ENCODE data around the gene MTHFD2L. TPM values are rescaled to one million over a fixed set of nuclear protein-coding genes. Genes with fewer than 3 reads are reported as not detected.

Gene MTHFD2L
- polyA plus RNA-seq, 1 donor from 2014 or later: 43.5 TPM

- H3K79me2 ChIP-seq (replicated peaks; ENCODE audit: insufficient read depth, low read length): no peaks in the 10 kb centered on the region
- no peak overlapping the region for H2AFZ ChIP-seq (ENCODE audit: low read depth, low read length)
- no peaks in the 10 kb centered on the region for H3K9me3 ChIP-seq (ENCODE audit: low read length)
- H3K27ac ChIP-seq (ENCODE audit: low read length): no peak overlapping the region
- H3K9ac ChIP-seq (ENCODE audit: low read length): no peak overlapping the region
- H3F3A ChIP-seq (ENCODE audit: insufficient read depth, low read length, poor library complexity, severe bottlenecking): no peaks in the 10 kb centered on the region
- no peak overlapping the region for H3K4me3 ChIP-seq (ENCODE audit: low read length)
- no peak overlapping the region for H3K4me2 ChIP-seq (ENCODE audit: low read length)
- H4K20me1 ChIP-seq (ENCODE audit: insufficient read depth): no peaks in the 10 kb centered on the region
- H3K9me2 ChIP-seq (ENCODE audit: insufficient read depth, low read length): no peaks in the 10 kb centered on the region
- no peak for TF ChIP-seq RAD21 (conservative IDR thresholded peaks at IDR 0.05)
- TF ChIP-seq SMC3 (conservative IDR thresholded peaks at IDR 0.05; ENCODE audit: poor library complexity): no peak
- TF ChIP-seq TAF1 (IDR thresholded peaks at IDR 0.05; ENCODE audit: low read depth): no peak
- TF ChIP-seq EP300 (conservative IDR thresholded peaks at IDR 0.05; ENCODE audit: poor library complexity, severe bottlenecking): no peak
- no peak for TF ChIP-seq MXI1 (conservative IDR thresholded peaks at IDR 0.05; ENCODE audit: poor library complexity, severe bottlenecking)
- no peak for TF ChIP-seq EZH2 (IDR thresholded peaks at IDR 0.05; ENCODE audit: borderline replicate concordance, insufficient read depth, low read length, poor library complexity, severe bottlenecking)
- TF ChIP-seq POLR2AphosphoS5 (IDR thresholded peaks at IDR 0.05): no peak
- no peak for TF ChIP-seq REST (IDR thresholded peaks at IDR 0.05; ENCODE audit: borderline replicate concordance)
- TF ChIP-seq CTCF (IDR thresholded peaks at IDR 0.05; ENCODE audit: poor library complexity, severe bottlenecking): no peak
- H3K27me3 ChIP-seq (ENCODE audit: insufficient read depth, low read depth, low read length): no peaks in the 10 kb centered on the region
- no peaks in the 10 kb centered on the region for H3K36me3 ChIP-seq (ENCODE audit: insufficient read depth, low read length)
Measured at GRCh38 chr4:74121643-74122579, 36.0 kb upstream of the MTHFD2L start.

- Histone ChIP-seq H3K9ac (ENCODE audit: low read length) (no peak overlapping the region), H3K9me3 (ENCODE audit: low read length) (no peaks in the 10 kb centered on the region), H3K27ac (ENCODE audit: low read length) (no peak overlapping the region), H3K4me3 (ENCODE audit: low read length) (no peak overlapping the region), H3K4me2 (ENCODE audit: low read length) (no peak overlapping the region), H4K20me1 (ENCODE audit: insufficient read depth) (no peaks in the 10 kb centered on the region), H2AFZ (ENCODE audit: low read depth, low read length) (no peak overlapping the region), H3K36me3 (ENCODE audit: insufficient read depth, low read length) (no peaks in the 10 kb centered on the region), H3K9me2 (ENCODE audit: insufficient read depth, low read length) (no peaks in the 10 kb centered on the region), H3K79me2 (replicated peaks; ENCODE audit: insufficient read depth, low read length) (no peaks in the 10 kb centered on the region), H3F3A (ENCODE audit: insufficient read depth, low read length, poor library complexity, severe bottlenecking) (no peaks in the 10 kb centered on the region), H3K27me3 (ENCODE audit: insufficient read depth, low read depth, low read length) (no peaks in the 10 kb centered on the region)
- TF ChIP-seq EP300 (conservative IDR thresholded peaks at IDR 0.05; ENCODE audit: poor library complexity, severe bottlenecking): no peak
- TF ChIP-seq REST (IDR thresholded peaks at IDR 0.05; ENCODE audit: borderline replicate concordance): no peak
- TF ChIP-seq TAF1 (IDR thresholded peaks at IDR 0.05; ENCODE audit: low read depth): no peak
- no peak for TF ChIP-seq RAD21 (conservative IDR thresholded peaks at IDR 0.05)
- TF ChIP-seq SMC3 (conservative IDR thresholded peaks at IDR 0.05; ENCODE audit: poor library complexity): no peak
- no peak for TF ChIP-seq POLR2AphosphoS5 (IDR thresholded peaks at IDR 0.05)
- no peak for TF ChIP-seq EZH2 (IDR thresholded peaks at IDR 0.05; ENCODE audit: borderline replicate concordance, insufficient read depth, low read length, poor library complexity, severe bottlenecking)
- TF ChIP-seq CTCF (IDR thresholded peaks at IDR 0.05; ENCODE audit: poor library complexity, severe bottlenecking): no peak
- no peak for TF ChIP-seq MXI1 (conservative IDR thresholded peaks at IDR 0.05; ENCODE audit: poor library complexity, severe bottlenecking)
Measured at GRCh38 chr4:74123065-74123728, 34.7 kb upstream of the MTHFD2L start.

Data from neural cell (in vitro differentiated cells).